K562 (cell line): ENCODE data around the gene RGS12. TPM values are rescaled to one million over a fixed set of nuclear protein-coding genes. Genes with fewer than 3 reads are reported as not detected.

Experiments used
- ARID3A ChIP-seq: IDR thresholded peaks from 2 replicates; pipeline ENCODE4 v1.6.1; 2012; ENCODE audit warnings: low read depth, low read length, improper control_type of control experiment, borderline replicate concordance
- CBX3 ChIP-seq, 2 experiments: IDR thresholded peaks; 1 replicate in 1 of 2; 2 replicates in 1 of 2; pipeline ENCODE4 v1.6.1; 2012; ENCODE audit warnings: inconsistent platforms in 2 of 2, low read length in 2 of 2, borderline replicate concordance in 1 of 2, control low read depth in 1 of 2
- CHD7 ChIP-seq: fragments of 200-600 bp; sonication (generic); IDR thresholded peaks from one replicate; pipeline ENCODE4 v1.6.1; 2012; ENCODE audit warnings: mild to moderate bottlenecking, low read depth, low read length, inconsistent platforms
- CREBBP ChIP-seq: IDR thresholded peaks from one replicate; pipeline ENCODE4 v1.6.1; 2012; ENCODE audit warnings: low read depth, mild to moderate bottlenecking, control low read depth, inconsistent platforms, low read length
- DNMT1 ChIP-seq: fragments of 450-650 bp; IDR thresholded peaks from 2 replicates; pipeline ENCODE4 v1.6.1; 2016; ENCODE audit warnings: antibody characterized with exemption, mild to moderate bottlenecking
- ETS1 ChIP-seq: conservative IDR thresholded peaks from 2 replicates; pipeline ENCODE4 v1.6.1; 2011; ENCODE audit warnings: low read depth, mild to moderate bottlenecking, low read length; ENCODE audit not compliant: control insufficient read depth
- ETV6 ChIP-seq, 3 experiments: fragments of 150-350 bp in 1 of 3; sonication (generic) in 1 of 3; formaldehyde crosslinking in 1 of 3; IDR thresholded peaks; 2 replicates each; pipeline versions ENCODE4 v1.6.1 to v1.8.0; 2014 to 2022; ENCODE audit warnings: borderline replicate concordance in 2 of 3, low read depth in 2 of 3, antibody characterized with exemption in 1 of 3, low read length in 1 of 3, mild to moderate bottlenecking in 1 of 3, missing genetic modification reagents in 1 of 3
- ILK ChIP-seq: fragments of 450-650 bp; IDR thresholded peaks from 2 replicates; pipeline ENCODE4 v1.6.1; 2016; ENCODE audit warnings: missing genetic modification characterization, low read depth, mild to moderate bottlenecking, missing compliant biosample characterization, moderate library complexity, borderline replicate concordance
- PHTF2 ChIP-seq: fragments of 250-450 bp; sonication (Bioruptor Pico); IDR thresholded peaks from 2 replicates; pipeline ENCODE4 v1.5.0; 2021; ENCODE audit warnings: mild to moderate bottlenecking
- XRCC5 ChIP-seq: fragments of 200-400 bp; formaldehyde crosslinking; IDR thresholded peaks from 2 replicates; pipeline ENCODE4 v1.6.1; 2017; ENCODE audit warnings: low read depth, mild to moderate bottlenecking, low read length
- ZFP1 ChIP-seq: fragments of 450-650 bp; formaldehyde crosslinking; IDR thresholded peaks from 2 replicates; pipeline ENCODE4 v1.4.0; 2020; ENCODE audit warnings: mild to moderate bottlenecking, mixed read lengths
- polyA plus RNA-seq, 8 experiments: library from polyadenylated mRNA; depleted of rRNA in 4 of 8; stranded (reverse) in 5 of 8; unstranded in 3 of 8; fragments of >200 nt; fragmentation: Nextera tagmentation in 2 of 8; fragmentation: Illumina TruSeq in 1 of 8; extraction: Ambion mirVana in 2 of 8; extraction: Trizol in 1 of 8; gene quantifications; 2 replicates each; pipeline versions ENCODE4 v1.2.1 to v1.2.3, GENCODE V29; 2011 to 2014; ENCODE audit warnings: inconsistent platforms in 1 of 8, missing spikeins in 1 of 8
- total RNA-seq, 7 experiments: library from RNA; depleted of rRNA in 6 of 7; stranded (reverse); fragments of >200 nt in 6 of 7; fragmentation: Illumina TruSeq in 2 of 7; extraction: Trizol in 2 of 7; gene quantifications; 2 replicates each; pipeline versions ENCODE4 v1.2.1 to v1.2.3, GENCODE V29; 2011 to 2021; ENCODE audit warnings: low replicate concordance in 1 of 7

RGS12 gene
- total and polyA plus RNA-seq, 9 of the 15 experiments (the other 6 are each of a cell fraction or from before 2014, with no cell fraction given), result 0.30 to 8.8 (median 5.5) TPM

GRCh38 chr4:3305610-3306371 lies 13.0 kb downstream of the RGS12 start (continued):
- no peak for TF ChIP-seq CHD7
- no peak for TF ChIP-seq CBX3 (IDR thresholded peaks at IDR 0.05; ENCODE audit: borderline replicate concordance in 1 of 2, low read length in 2 of 2)
- no peak for TF ChIP-seq XRCC5
- TF ChIP-seq ZFP1 (CRISPR knock-in tag), result no peak
- no peak for TF ChIP-seq CREBBP
- no peak for TF ChIP-seq PHTF2
- no peak for TF ChIP-seq ARID3A
- TF ChIP-seq ETV6 (IDR thresholded peaks at IDR 0.05; ENCODE audit: borderline replicate concordance in 1 of 2, low read depth in 2 of 2, low read length in 1 of 2), result peak in 1 of 2 experiments; percentile 83; a peak in 3 of 4 replicates
- TF ChIP-seq ETV6 (CRISPR knock-in tag; IDR thresholded peaks at IDR 0.05; ENCODE audit: borderline replicate concordance), result no peak
- TF ChIP-seq ETS1, result 0 out of 2 replicates have a peak, but pooled peaks have one; percentile 35
- TF ChIP-seq ILK (tag), result no peak
- no peak for TF ChIP-seq DNMT1
